HepG2 (cell line): ENCODE results near the gene CAPN2. TPM values are rescaled to one million over a fixed set of nuclear protein-coding genes. Genes with fewer than 3 reads are reported as not detected.
A peak's percentile ranks its signal among the peaks of the same experiment; 100 is the strongest.

Experiments
- IKZF4 ChIP-seq: sonication (generic); formaldehyde crosslinking; IDR thresholded peaks from 2 replicates; pipeline ENCODE4 v1.5.1; 2020; ENCODE audit warnings: borderline replicate concordance, mild to moderate bottlenecking, low read depth, missing genetic modification reagents; ENCODE audit errors: not compliant biosample characterization
- ISL2 ChIP-seq: sonication (generic); formaldehyde crosslinking; IDR thresholded peaks from 2 replicates; pipeline ENCODE4 v1.5.0; 2020; ENCODE audit warnings: missing genetic modification reagents
- KMT2B ChIP-seq: IDR thresholded peaks from 2 replicates; pipeline ENCODE4 v1.6.1; 2016; ENCODE audit warnings: missing genetic modification reagents, missing compliant biosample characterization
- MED1 ChIP-seq: sonication (generic); formaldehyde crosslinking; IDR thresholded peaks from 2 replicates; pipeline ENCODE4 v1.4.0; 2020; ENCODE audit warnings: missing genetic modification reagents
- MEF2D ChIP-seq: sonication (generic); formaldehyde crosslinking; IDR thresholded peaks from 2 replicates; pipeline ENCODE4 v1.5.1; 2020; ENCODE audit warnings: mild to moderate bottlenecking, missing genetic modification reagents
- PAXIP1 ChIP-seq: sonication (generic); formaldehyde crosslinking; conservative IDR thresholded peaks from 2 replicates; pipeline ENCODE4 v1.4.0; 2020; ENCODE audit warnings: mild to moderate bottlenecking, missing genetic modification reagents, moderate library complexity
- REPIN1 ChIP-seq: sonication (generic); formaldehyde crosslinking; IDR thresholded peaks from 2 replicates; pipeline ENCODE4 v1.8.0; 2022; ENCODE audit warnings: missing genetic modification reagents, low read depth, mild to moderate bottlenecking, borderline replicate concordance
- SAP130 ChIP-seq: IDR thresholded peaks from 2 replicates; pipeline ENCODE4 v1.6.1; 2016; ENCODE audit warnings: low read depth
- YEATS2 ChIP-seq: sonication (generic); formaldehyde crosslinking; IDR thresholded peaks from 2 replicates; pipeline ENCODE4 v1.4.0; 2020; ENCODE audit warnings: missing genetic modification reagents, borderline replicate concordance
- ZNF282 ChIP-seq: fragments of 450-650 bp; IDR thresholded peaks from 2 replicates; pipeline ENCODE4 v1.6.1; 2018; ENCODE audit not compliant: partially characterized antibody
- ZNF503 ChIP-seq: sonication (generic); formaldehyde crosslinking; IDR thresholded peaks from 2 replicates; pipeline ENCODE4 v1.4.0; 2020; ENCODE audit warnings: missing genetic modification reagents
- ZNF687 ChIP-seq: sonication (generic); formaldehyde crosslinking; IDR thresholded peaks from 2 replicates; pipeline ENCODE4 v1.5.1; 2020; ENCODE audit warnings: mild to moderate bottlenecking, missing genetic modification reagents, moderate library complexity
- polyA plus RNA-seq, 8 experiments: library from polyadenylated mRNA; depleted of rRNA in 3 of 8; stranded (reverse) in 7 of 8; unstranded in 1 of 8; fragments of >200 nt; fragmentation: Illumina TruSeq in 4 of 8; extraction: Trizol in 4 of 8; gene quantifications; 2 replicates each; pipeline versions ENCODE4 v1.2.1 to v1.2.3, GENCODE V29; 2011 to 2016; ENCODE audit warnings: low read depth in 4 of 8, missing spikeins in 1 of 8, mixed read lengths in 1 of 8; ENCODE audit not compliant: insufficient read depth in 1 of 8
- total RNA-seq, 5 experiments: library from RNA; depleted of rRNA; stranded (reverse); fragments of >200 nt; fragmentation: Illumina TruSeq; extraction: Trizol; gene quantifications; 2 replicates each; pipeline ENCODE4 v1.2.3, GENCODE V29; 2016; ENCODE audit warnings: low read depth in 1 of 5
- TF ChIP-seq, protein P1 (sequence below): sonication (generic); formaldehyde crosslinking; IDR thresholded peaks from 2 replicates; pipeline ENCODE4 v1.8.1; 2023; ENCODE audit warnings: mild to moderate bottlenecking, missing genetic modification reagents, borderline replicate concordance
- TF ChIP-seq, protein P2 (sequence below): IDR thresholded peaks from 2 replicates; pipeline ENCODE4 v1.4.0; 2020; ENCODE audit warnings: mild to moderate bottlenecking, missing genetic modification reagents

CAPN2 gene
- total and polyA plus RNA-seq, 2 of the 13 experiments (the other 11 are each of a cell fraction or from before 2014, with no cell fraction given), result 6.2 to 7.4 TPM

GRCh38 chr1:223765036-223765718 is 52.8 kb downstream of the CAPN2 start (continued):
- TF ChIP-seq ZNF687 (peak; percentile 69), IKZF4 (CRISPR knock-in tag) (no peak), PAXIP1 (CRISPR knock-in tag) (peak; percentile 71), REPIN1 (0 out of 2 replicates have a peak, but pooled peaks have one; percentile 27), ZNF282 (no peak), MEF2D (CRISPR knock-in tag) (no peak), ZNF503 (CRISPR knock-in tag) (peak; percentile 70; the same call in 1 of the 2 replicates), MED1 (0 out of 2 replicates have a peak, but pooled peaks have one; percentile 33), YEATS2 (CRISPR knock-in tag) (no peak; the same call in 1 of the 2 replicates), SAP130 (CRISPR knock-in tag) (peak; percentile 50), ISL2 (CRISPR knock-in tag) (peak; percentile 81), KMT2B (no peak)
- TF ChIP-seq, protein P1, sequence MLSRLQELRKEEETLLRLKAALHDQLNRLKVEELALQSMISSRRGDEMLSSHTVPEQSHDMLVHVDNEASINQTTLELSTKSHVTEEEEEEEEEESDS, result no peak
- TF ChIP-seq, protein P2, sequence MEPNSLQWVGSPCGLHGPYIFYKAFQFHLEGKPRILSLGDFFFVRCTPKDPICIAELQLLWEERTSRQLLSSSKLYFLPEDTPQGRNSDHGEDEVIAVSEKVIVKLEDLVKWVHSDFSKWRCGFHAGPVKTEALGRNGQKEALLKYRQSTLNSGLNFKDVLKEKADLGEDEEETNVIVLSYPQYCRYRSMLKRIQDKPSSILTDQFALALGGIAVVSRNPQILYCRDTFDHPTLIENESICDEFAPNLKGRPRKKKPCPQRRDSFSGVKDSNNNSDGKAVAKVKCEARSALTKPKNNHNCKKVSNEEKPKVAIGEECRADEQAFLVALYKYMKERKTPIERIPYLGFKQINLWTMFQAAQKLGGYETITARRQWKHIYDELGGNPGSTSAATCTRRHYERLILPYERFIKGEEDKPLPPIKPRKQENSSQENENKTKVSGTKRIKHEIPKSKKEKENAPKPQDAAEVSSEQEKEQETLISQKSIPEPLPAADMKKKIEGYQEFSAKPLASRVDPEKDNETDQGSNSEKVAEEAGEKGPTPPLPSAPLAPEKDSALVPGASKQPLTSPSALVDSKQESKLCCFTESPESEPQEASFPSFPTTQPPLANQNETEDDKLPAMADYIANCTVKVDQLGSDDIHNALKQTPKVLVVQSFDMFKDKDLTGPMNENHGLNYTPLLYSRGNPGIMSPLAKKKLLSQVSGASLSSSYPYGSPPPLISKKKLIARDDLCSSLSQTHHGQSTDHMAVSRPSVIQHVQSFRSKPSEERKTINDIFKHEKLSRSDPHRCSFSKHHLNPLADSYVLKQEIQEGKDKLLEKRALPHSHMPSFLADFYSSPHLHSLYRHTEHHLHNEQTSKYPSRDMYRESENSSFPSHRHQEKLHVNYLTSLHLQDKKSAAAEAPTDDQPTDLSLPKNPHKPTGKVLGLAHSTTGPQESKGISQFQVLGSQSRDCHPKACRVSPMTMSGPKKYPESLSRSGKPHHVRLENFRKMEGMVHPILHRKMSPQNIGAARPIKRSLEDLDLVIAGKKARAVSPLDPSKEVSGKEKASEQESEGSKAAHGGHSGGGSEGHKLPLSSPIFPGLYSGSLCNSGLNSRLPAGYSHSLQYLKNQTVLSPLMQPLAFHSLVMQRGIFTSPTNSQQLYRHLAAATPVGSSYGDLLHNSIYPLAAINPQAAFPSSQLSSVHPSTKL (CRISPR knock-in tag), result peak; percentile 88
